Loucy (cell line): ENCODE data around the gene KIAA2012.

ENCODE experiments used
- H2AFZ ChIP-seq: fragments of 200-600 bp; sonication (generic); 2 replicates; pipeline ENCODE4 v1.6.0; 2016; ENCODE audit warnings: antibody characterized with exemption, mild to moderate bottlenecking, low read length, moderate library complexity
- H3F3A ChIP-seq: fragments of 200-600 bp; 2 replicates; pipeline ENCODE4 v1.6.0; 2016; ENCODE audit warnings: antibody characterized with exemption, low read depth, mild to moderate bottlenecking
- H3K27me3 ChIP-seq: fragments of 200-600 bp; sonication (generic); 2 replicates; pipeline ENCODE4 v1.6.1; 2014; ENCODE audit warnings: low read length, mild to moderate bottlenecking; ENCODE audit not compliant: insufficient read depth, poor library complexity, severe bottlenecking
- H3K36me3 ChIP-seq: fragments of 200-600 bp; sonication (generic); 2 replicates; pipeline ENCODE4 v1.6.1; 2016; ENCODE audit warnings: low read length; ENCODE audit not compliant: insufficient read depth
- H3K4me1 ChIP-seq: fragments of 200-600 bp; sonication (generic); 2 replicates; pipeline ENCODE4 v1.5.1; 2014; ENCODE audit warnings: low read length, mild to moderate bottlenecking; ENCODE audit not compliant: insufficient read depth, poor library complexity, severe bottlenecking
- H3K4me2 ChIP-seq: fragments of 200-600 bp; sonication (generic); 2 replicates; pipeline ENCODE4 v1.6.0; 2014; ENCODE audit warnings: antibody characterized with exemption, low read length, low read depth, mild to moderate bottlenecking; ENCODE audit not compliant: poor library complexity, severe bottlenecking
- H3K4me3 ChIP-seq: fragments of 200-600 bp; sonication (generic); 2 replicates; pipeline ENCODE4 v1.5.1; 2014; ENCODE audit warnings: low read length, mild to moderate bottlenecking, mixed read lengths; ENCODE audit not compliant: poor library complexity, severe bottlenecking
- H3K79me2 ChIP-seq: fragments of 200-600 bp; sonication (generic); 2 replicates; pipeline ENCODE4 v1.6.1; 2014; ENCODE audit warnings: low read length; ENCODE audit not compliant: insufficient read depth
- H3K9ac ChIP-seq: fragments of 200-600 bp; sonication (generic); 2 replicates; pipeline ENCODE4 v1.6.0; 2014; ENCODE audit warnings: mild to moderate bottlenecking, low read depth, low read length, moderate library complexity; ENCODE audit not compliant: poor library complexity, severe bottlenecking
- H3K9me2 ChIP-seq: fragments of 200-600 bp; sonication (generic); replicated peaks from 2 replicates; pipeline ENCODE4 v1.6.1; 2016; ENCODE audit warnings: low read depth, low read length, mixed read lengths
- H3K9me3 ChIP-seq: fragments of 200-600 bp; sonication (generic); 2 replicates; pipeline ENCODE4 v1.6.1; 2014; ENCODE audit warnings: mild to moderate bottlenecking, antibody characterized with exemption, low read length, low read depth; ENCODE audit not compliant: insufficient read depth
- H4K20me1 ChIP-seq: fragments of 200-600 bp; sonication (generic); 2 replicates; pipeline ENCODE4 v1.6.0; 2014; ENCODE audit warnings: antibody characterized with exemption, low read length, mild to moderate bottlenecking; ENCODE audit not compliant: insufficient read depth, poor library complexity, severe bottlenecking
- CTCF ChIP-seq: fragments of 200-600 bp; sonication (generic); conservative IDR thresholded peaks from 2 replicates; pipeline ENCODE4 v1.5.1; 2014; ENCODE audit warnings: mild to moderate bottlenecking, antibody characterized with exemption, low read length
- EZH2phosphoT487 ChIP-seq: fragments of 200-600 bp; IDR thresholded peaks from 2 replicates; pipeline ENCODE4 v1.6.1; 2018; ENCODE audit warnings: antibody characterized with exemption, mild to moderate bottlenecking, moderate library complexity, borderline replicate concordance

Gene KIAA2012

GRCh38 chr2:202142540-202142939, 69.5 kb downstream of the KIAA2012 start:
- Histone ChIP-seq H3K4me1 (no peaks in the 10 kb centered on the region), H3K9ac (no peak overlapping the region), H3K4me2 (no peak overlapping the region), H3K36me3 (no peaks in the 10 kb centered on the region), H3F3A (no peaks in the 10 kb centered on the region), H3K4me3 (no peak overlapping the region), H3K79me2 (no peaks in the 10 kb centered on the region), H3K27me3 (no peaks in the 10 kb centered on the region), H3K9me2 (no peaks in the 10 kb centered on the region), H2AFZ (no peak overlapping the region), H3K9me3 (no peaks in the 10 kb centered on the region), H4K20me1 (no peaks in the 10 kb centered on the region)
- TF ChIP-seq CTCF: no peak
- no peak for TF ChIP-seq EZH2phosphoT487

GRCh38 chr2:202147775-202148174, 74.7 kb downstream of the KIAA2012 start:
- H3K4me1 ChIP-seq: no peaks in the 10 kb centered on the region
- no peaks in the 10 kb centered on the region for H3K36me3 ChIP-seq
- TF ChIP-seq EZH2phosphoT487 (no peak), CTCF (no peak)
- H3K79me2 ChIP-seq: no peaks in the 10 kb centered on the region
- no peak overlapping the region for H3K9ac ChIP-seq
- H2AFZ ChIP-seq: no peak overlapping the region
- no peaks in the 10 kb centered on the region for H3F3A ChIP-seq
- no peaks in the 10 kb centered on the region for H3K9me2 ChIP-seq
- H3K27me3 ChIP-seq: no peaks in the 10 kb centered on the region
- H3K4me2 ChIP-seq: no peak overlapping the region
- H3K4me3 ChIP-seq: no peak overlapping the region
- no peaks in the 10 kb centered on the region for H3K9me3 ChIP-seq
- H4K20me1 ChIP-seq: no peaks in the 10 kb centered on the region

- Histone ChIP-seq H3K4me1 (no peaks in the 10 kb centered on the region), H2AFZ (no peak overlapping the region), H3K36me3 (no peaks in the 10 kb centered on the region), H3K4me2 (no peak overlapping the region), H4K20me1 (no peaks in the 10 kb centered on the region), H3F3A (no peaks in the 10 kb centered on the region), H3K79me2 (no peaks in the 10 kb centered on the region), H3K4me3 (no peak overlapping the region), H3K27me3 (no peaks in the 10 kb centered on the region), H3K9me3 (no peaks in the 10 kb centered on the region), H3K9me2 (no peaks in the 10 kb centered on the region), H3K9ac (no peak overlapping the region)
- TF ChIP-seq CTCF: no peak
Measured at GRCh38 chr2:202148515-202149154, 75.6 kb downstream of the KIAA2012 start.
